Tibial nerve (tissue), 4 donors: ENCODE results near the gene KAZN. TPM values are rescaled to one million over a fixed set of nuclear protein-coding genes. Genes with fewer than 3 reads are reported as not detected.

Experiments
- DNase-seq, 2 donors: peaks; one replicate each; pipeline ENCODE4 v3.0.0-alpha.2; 2019; ENCODE audit warnings: low spot score in 2 of 2
- H3K27ac ChIP-seq, 4 donors: fragments of 200-600 bp; sonication (generic) in 3 of 4; one replicate each; pipeline ENCODE4 v1.5.1; 2017 to 2019; ENCODE audit warnings: mild to moderate bottlenecking in 1 of 4
- H3K27me3 ChIP-seq, 2 donors: fragments of 200-600 bp; sonication (generic) in 1 of 2; one replicate each; pipeline versions ENCODE4 v1.5.1 to v1.6.0; 2017 to 2019
- H3K36me3 ChIP-seq, 3 donors: fragments of 200-600 bp; sonication (generic); one replicate each; pipeline ENCODE4 v1.5.1; 2018 to 2019
- H3K4me1 ChIP-seq, 4 donors: fragments of 200-600 bp; sonication (generic) in 3 of 4; one replicate each; pipeline ENCODE4 v1.5.1; 2017 to 2019
- H3K4me3 ChIP-seq, 4 donors: fragments of 200-600 bp; sonication (generic) in 3 of 4; one replicate each; pipeline ENCODE4 v1.5.1; 2017 to 2019; ENCODE audit warnings: mild to moderate bottlenecking in 1 of 4, moderate library complexity in 1 of 4
- H3K9me3 ChIP-seq, 4 donors: fragments of 200-600 bp; sonication (generic) in 3 of 4; one replicate each; pipeline ENCODE4 v1.5.1; 2017 to 2019
- CTCF ChIP-seq, 5 experiments: fragments of 200-600 bp in 3 of 5; fragments of 450-650 bp in 2 of 5; sonication (generic) in 3 of 5; IDR thresholded peaks; one replicate each; pipeline ENCODE4 v1.5.1; 2016 to 2019; ENCODE audit warnings: antibody characterized with exemption in 5 of 5, mild to moderate bottlenecking in 3 of 5, moderate library complexity in 2 of 5
- EP300 ChIP-seq, 2 donors: sonication (generic); formaldehyde crosslinking; IDR thresholded peaks; one replicate each; pipeline ENCODE4 v1.6.1; 2017; ENCODE audit warnings: antibody characterized with exemption in 2 of 2, mild to moderate bottlenecking in 1 of 2
- POLR2A ChIP-seq, 2 donors: fragments of 450-650 bp; IDR thresholded peaks; one replicate each; pipeline ENCODE4 v1.6.1; 2017; ENCODE audit warnings: antibody characterized with exemption in 2 of 2, mild to moderate bottlenecking in 2 of 2, moderate library complexity in 2 of 2
- WGBS, 2 donors: methylation state at CpG; one replicate each; pipeline ENCODE4 v1.1.5; 2018; 5-methylcytosine and 5-hydroxymethylcytosine counted together
- total RNA-seq, 4 donors: library from RNA; depleted of rRNA; stranded (reverse); fragments of >200 nt; gene quantifications; one replicate each; pipeline ENCODE4 v1.1.0, GENCODE V29; 2016

KAZN gene
- total RNA-seq, 4 donors from 2014 or later: 16.0 to 29.2 (median 22.2) TPM

- DNase-seq: no peak
- H3K4me3 ChIP-seq: no peak overlapping the region
- TF ChIP-seq CTCF (IDR thresholded peaks at IDR 0.05) (no peak), POLR2A (IDR thresholded peaks at IDR 0.05) (no peak), EP300 (IDR thresholded peaks at IDR 0.05) (no peak)
- H3K4me1 ChIP-seq: no peaks in the 10 kb centered on the region
- no peaks in the 10 kb centered on the region for H3K36me3 ChIP-seq
- no peak overlapping the region for H3K27ac ChIP-seq
- no peaks in the 10 kb centered on the region for H3K27me3 ChIP-seq
- H3K9me3 ChIP-seq: no peaks in the 10 kb centered on the region
- 81 to 88% methylated on average over 10 of the region's 10 CpGs for WGBS, 2 donors
These were observed 116.8 kb downstream of the KAZN start for GRCh38 chr1:14715266-14715665.

GRCh38 chr1:14715802-14716201, 117.3 kb downstream of the KAZN start:
- WGBS, 2 donors: 82 to 83% methylated on average over 7 of the region's 7 CpGs
- H3K4me1 ChIP-seq: no peaks in the 10 kb centered on the region
- TF ChIP-seq CTCF (IDR thresholded peaks at IDR 0.05) (no peak), EP300 (IDR thresholded peaks at IDR 0.05) (no peak), POLR2A (IDR thresholded peaks at IDR 0.05) (no peak)
- no peak overlapping the region for H3K4me3 ChIP-seq
- H3K36me3 ChIP-seq: no peaks in the 10 kb centered on the region
- H3K9me3 ChIP-seq: no peaks in the 10 kb centered on the region
- H3K27me3 ChIP-seq: no peaks in the 10 kb centered on the region
- no peak for DNase-seq
- H3K27ac ChIP-seq: no peak overlapping the region

GRCh38 chr1:14716474-14716873, 118.0 kb downstream of the KAZN start:
- Histone ChIP-seq H3K4me1 (no peaks in the 10 kb centered on the region), H3K4me3 (no peak overlapping the region), H3K9me3 (no peaks in the 10 kb centered on the region), H3K27ac (no peak overlapping the region), H3K27me3 (no peaks in the 10 kb centered on the region), H3K36me3 (no peaks in the 10 kb centered on the region)
- DNase-seq: no peak
- 77 to 79% methylated on average over 5 of the region's 5 CpGs for WGBS, 2 donors
- TF ChIP-seq POLR2A (IDR thresholded peaks at IDR 0.05) (no peak), EP300 (IDR thresholded peaks at IDR 0.05) (no peak), CTCF (IDR thresholded peaks at IDR 0.05) (no peak)

DNA sequence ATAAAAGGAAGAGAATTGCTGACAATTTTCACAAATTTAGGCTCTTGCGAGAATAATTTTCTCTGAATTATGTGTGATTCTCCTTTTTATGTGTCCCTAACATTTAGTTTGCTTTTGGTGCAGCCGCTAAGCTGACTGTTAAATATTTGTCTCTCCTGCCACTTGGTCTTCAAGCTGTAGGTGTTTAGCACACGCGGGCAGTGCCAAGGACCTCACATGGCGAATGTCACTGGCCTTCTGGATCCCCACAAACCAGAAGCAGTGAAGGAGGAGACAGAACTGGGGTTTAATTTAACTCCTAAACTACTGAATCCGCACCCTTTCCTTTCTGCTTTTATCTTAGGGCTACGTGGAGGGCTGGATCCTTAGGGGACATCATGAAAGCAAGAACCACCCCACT, 120.0 kb downstream of the KAZN start:
- WGBS, 2 donors: 89 to 92% methylated on average over 7 of the region's 7 CpGs
- Histone ChIP-seq H3K27me3 (no peaks in the 10 kb centered on the region), H3K36me3 (no peaks in the 10 kb centered on the region), H3K4me3 (no peak overlapping the region), H3K9me3 (no peaks in the 10 kb centered on the region), H3K27ac (no peak overlapping the region), H3K4me1 (no peaks in the 10 kb centered on the region)
- no peak for DNase-seq
- TF ChIP-seq POLR2A (IDR thresholded peaks at IDR 0.05): no peak
- no peak for TF ChIP-seq CTCF (IDR thresholded peaks at IDR 0.05)
- TF ChIP-seq EP300 (IDR thresholded peaks at IDR 0.05): no peak

DNA sequence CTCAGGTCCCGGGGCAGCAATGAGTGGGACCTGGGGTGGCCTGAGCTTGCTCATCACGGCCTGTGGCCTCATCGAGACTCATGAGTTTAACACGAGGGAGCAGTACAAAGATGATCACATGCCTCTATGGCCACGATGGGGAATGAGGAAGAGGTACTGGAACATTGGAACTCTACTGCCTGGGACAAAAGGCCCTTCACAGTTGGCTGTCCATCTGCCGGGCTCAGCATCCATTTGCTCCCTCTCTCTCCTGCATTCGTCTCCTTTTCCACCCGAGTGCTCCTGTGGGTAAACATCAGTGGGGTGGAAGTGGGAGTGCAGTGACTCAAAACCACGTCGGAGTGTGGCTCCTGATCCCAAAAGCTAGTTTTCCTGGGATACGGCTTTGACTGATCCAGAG, 124.9 kb downstream of the KAZN start:
- Histone ChIP-seq H3K4me1 (no peaks in the 10 kb centered on the region), H3K27ac (no peak overlapping the region), H3K9me3 (no peaks in the 10 kb centered on the region), H3K27me3 (no peaks in the 10 kb centered on the region), H3K4me3 (no peak overlapping the region), H3K36me3 (no peaks in the 10 kb centered on the region)
- TF ChIP-seq CTCF (IDR thresholded peaks at IDR 0.05): no peak
- no peak for TF ChIP-seq EP300 (IDR thresholded peaks at IDR 0.05)
- no peak for TF ChIP-seq POLR2A (IDR thresholded peaks at IDR 0.05)
- no peak for DNase-seq
- 63 to 69% methylated on average over 11 of the region's 11 CpGs for WGBS, 2 donors
